Mesothelial cell of epicardium (in vitro differentiated cells): ENCODE results near the gene MED31. TPM values are rescaled to one million over a fixed set of nuclear protein-coding genes. Genes with fewer than 3 reads are reported as not detected.

Source experiments
- DNase-seq, 2 experiments: peaks; one replicate each; pipeline ENCODE4 v3.0.0; 2021; ENCODE audit warnings: low spot score in 2 of 2; ENCODE audit not compliant: unreplicated experiment in 2 of 2
- H3K27ac Mint-ChIP-seq: 2 replicates; pipeline ENCODE4 v1.8.0; 2021; ENCODE audit warnings: mixed read lengths
- H3K27me3 Mint-ChIP-seq: 2 replicates; pipeline ENCODE4 v1.8.0; 2021; ENCODE audit warnings: low read depth, mixed read lengths
- H3K36me3 Mint-ChIP-seq: 2 replicates; pipeline ENCODE4 v1.8.0; 2021; ENCODE audit warnings: mixed read lengths
- H3K4me1 Mint-ChIP-seq: 2 replicates; pipeline ENCODE4 v1.8.0; 2021; ENCODE audit warnings: mixed read lengths
- H3K4me3 Mint-ChIP-seq: 2 replicates; pipeline ENCODE4 v1.8.0; 2021; ENCODE audit warnings: mild to moderate bottlenecking, moderate library complexity, mixed read lengths
- H3K9me3 Mint-ChIP-seq: 2 replicates; pipeline ENCODE4 v1.8.0; 2021; ENCODE audit warnings: mixed read lengths
- CTCF ChIP-seq: fragments of 200-600 bp; sonication (generic); IDR thresholded peaks from one replicate; pipeline ENCODE4 v1.5.0; 2021; ENCODE audit warnings: antibody characterized with exemption; ENCODE audit not compliant: unreplicated experiment
- total RNA-seq: library from RNA; stranded (reverse); gene quantifications from 3 replicates; pipeline ENCODE4 v1.2.1, GENCODE V29; 2021

MED31 gene
- total RNA-seq, 1 donor from 2014 or later = 12.1 TPM

- Mint-ChIP-seq H3K27ac (no peak overlapping the region), H3K4me1 (no peaks in the 10 kb centered on the region), H3K4me3 (no peak overlapping the region), H3K9me3 (no peaks in the 10 kb centered on the region), H3K36me3 (peaks cover 31% of the 10 kb centered on the region), H3K27me3 (no peaks in the 10 kb centered on the region)
- no peak for DNase-seq
- no peak for TF ChIP-seq CTCF
Observed at GRCh38 chr17:6627019-6627418, 24.4 kb downstream of the MED31 start.

- Mint-ChIP-seq H3K27me3 (no peaks in the 10 kb centered on the region), H3K27ac (no peak overlapping the region), H3K9me3 (no peaks in the 10 kb centered on the region), H3K4me3 (no peak overlapping the region), H3K36me3 (peaks cover 31% of the 10 kb centered on the region), H3K4me1 (no peaks in the 10 kb centered on the region)
- DNase-seq = no peak
- no peak for TF ChIP-seq CTCF
Observed at GRCh38 chr17:6626616-6627015, 24.8 kb downstream of the MED31 start.

DNA sequence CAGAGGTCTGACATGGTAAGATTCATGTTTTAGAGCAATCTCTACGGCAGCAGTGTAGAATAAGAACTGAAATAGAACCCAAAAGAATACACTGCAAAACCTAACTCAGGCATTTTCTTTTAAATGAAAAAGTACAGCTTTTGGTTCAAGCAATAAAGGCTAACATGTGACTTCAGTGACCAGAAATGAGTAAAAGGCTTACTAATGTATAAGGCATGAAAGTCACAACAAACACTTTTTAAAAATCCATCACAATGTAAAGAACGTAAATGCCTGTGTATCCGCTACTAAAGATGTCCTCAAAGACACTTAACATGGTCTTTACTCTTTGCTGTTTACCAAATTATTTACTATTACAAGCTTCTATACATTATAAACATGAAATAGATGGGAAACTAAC, 27.5 kb downstream of the MED31 start:
- Mint-ChIP-seq H3K36me3 (peaks cover 21% of the 10 kb centered on the region), H3K4me3 (no peak overlapping the region), H3K27ac (no peak overlapping the region), H3K4me1 (no peaks in the 10 kb centered on the region), H3K27me3 (no peaks in the 10 kb centered on the region), H3K9me3 (no peaks in the 10 kb centered on the region)
- no peak for DNase-seq
- TF ChIP-seq CTCF = no peak

GRCh38 chr17:6611231-6611630, 40.2 kb downstream of the MED31 start:
- no peak overlapping the region for H3K4me3 Mint-ChIP-seq
- no peaks in the 10 kb centered on the region for H3K4me1 Mint-ChIP-seq
- no peak for TF ChIP-seq CTCF
- no peak overlapping the region for H3K27ac Mint-ChIP-seq
- DNase-seq = no peak
- peaks cover 22% of the 10 kb centered on the region for H3K36me3 Mint-ChIP-seq
- no peaks in the 10 kb centered on the region for H3K9me3 Mint-ChIP-seq
- no peaks in the 10 kb centered on the region for H3K27me3 Mint-ChIP-seq

GRCh38 chr17:6610011-6610410, 41.4 kb downstream of the MED31 start:
- Mint-ChIP-seq H3K27me3 (no peaks in the 10 kb centered on the region), H3K4me1 (no peaks in the 10 kb centered on the region), H3K27ac (no peak overlapping the region), H3K4me3 (no peak overlapping the region), H3K36me3 (peaks cover 25% of the 10 kb centered on the region), H3K9me3 (no peaks in the 10 kb centered on the region)
- DNase-seq = no peak
- TF ChIP-seq CTCF = no peak

DNA sequence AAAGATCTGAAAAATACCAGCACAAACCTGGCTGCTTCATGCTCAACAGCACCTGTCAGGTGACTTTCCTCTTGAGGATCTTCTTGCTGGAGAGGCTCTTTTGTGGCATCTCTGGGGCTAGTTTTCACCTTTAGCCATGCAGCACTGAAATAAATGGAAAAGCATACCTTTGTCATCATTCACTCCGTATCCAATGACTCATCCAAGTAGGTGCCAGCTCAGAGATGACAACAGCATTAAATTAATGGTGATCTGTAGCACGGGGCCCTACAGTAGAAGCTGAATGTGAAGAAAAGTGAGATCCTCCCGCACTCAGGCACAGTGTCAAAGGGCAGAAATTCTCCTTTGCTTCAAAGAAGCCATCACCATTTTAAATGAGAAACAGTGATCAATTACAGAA, 43.1 kb downstream of the MED31 start:
- DNase-seq = no peak
- TF ChIP-seq CTCF = no peak
- Mint-ChIP-seq H3K4me3 (no peak overlapping the region), H3K27me3 (no peaks in the 10 kb centered on the region), H3K4me1 (no peaks in the 10 kb centered on the region), H3K27ac (no peak overlapping the region), H3K9me3 (no peaks in the 10 kb centered on the region), H3K36me3 (peaks cover 24% of the 10 kb centered on the region)
